HUES48 (cell line): ENCODE results near the gene KIFBP.

ENCODE experiments used
- H3K27ac ChIP-seq: one replicate; pipeline ENCODE4 v1.7.0; 2013; ENCODE audit warnings: low read depth, low read length, inconsistent platforms
- H3K27me3 ChIP-seq: 2 replicates; pipeline ENCODE4 v1.6.1; 2013; ENCODE audit warnings: mild to moderate bottlenecking, low read length; ENCODE audit not compliant: control insufficient read depth, insufficient read depth
- H3K36me3 ChIP-seq: 2 replicates; pipeline ENCODE4 v1.6.1; 2013; ENCODE audit warnings: low read length; ENCODE audit not compliant: control insufficient read depth, insufficient read depth
- H3K4me1 ChIP-seq: 2 replicates; pipeline ENCODE4 v1.6.1; 2013; ENCODE audit warnings: mild to moderate bottlenecking, low read length; ENCODE audit not compliant: control insufficient read depth, insufficient read depth
- H3K4me3 ChIP-seq: 2 replicates; pipeline ENCODE4 v1.5.1; 2013; ENCODE audit warnings: mild to moderate bottlenecking, low read depth, low read length
- H3K9ac ChIP-seq: 2 replicates; pipeline ENCODE4 v1.6.1; 2013; ENCODE audit warnings: mild to moderate bottlenecking, low read depth, low read length, moderate library complexity
- H3K9me3 ChIP-seq: 2 replicates; pipeline ENCODE4 v1.6.1; 2013; ENCODE audit warnings: low read length; ENCODE audit not compliant: control insufficient read depth, insufficient read depth

KIFBP gene

DNA sequence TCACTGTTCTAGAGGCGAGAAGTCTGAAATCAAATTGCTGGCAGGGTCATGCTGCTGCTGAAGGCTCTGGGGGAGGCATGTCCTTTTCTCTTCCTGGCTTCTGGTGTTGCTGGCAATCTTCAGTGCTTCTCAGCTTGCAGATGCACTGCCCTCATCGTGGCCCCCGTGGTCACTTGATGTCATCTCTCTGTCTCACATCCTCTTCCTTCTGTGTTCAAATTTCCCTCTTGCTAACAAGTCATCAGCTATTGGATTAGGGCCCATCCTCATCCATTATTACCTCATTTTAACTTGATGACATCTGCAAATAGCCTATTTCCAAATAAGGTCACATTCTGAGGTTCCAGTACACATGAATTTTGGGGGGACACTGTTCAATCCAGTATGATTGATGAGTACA is 62.7 kb downstream of the KIFBP start:
- Histone ChIP-seq H3K9ac (no peak overlapping the region), H3K4me3 (no peak overlapping the region), H3K9me3 (no peaks in the 10 kb centered on the region), H3K27me3 (no peaks in the 10 kb centered on the region), H3K4me1 (peaks cover 14% of the 10 kb centered on the region), H3K27ac (no peak overlapping the region), H3K36me3 (no peaks in the 10 kb centered on the region)

- Histone ChIP-seq H3K4me3 (no peak overlapping the region), H3K27me3 (no peaks in the 10 kb centered on the region), H3K9ac (peak overlapping the region; percentile 18; the same call in 1 of the 2 replicates), H3K9me3 (no peaks in the 10 kb centered on the region), H3K36me3 (no peaks in the 10 kb centered on the region), H3K4me1 (peaks cover 14% of the 10 kb centered on the region), H3K27ac (no peak overlapping the region)
Observed at GRCh38 chr10:69051710-69052487, 63.3 kb downstream of the KIFBP start.

- H3K4me1 ChIP-seq: peaks cover 16% of the 10 kb centered on the region
Observed at GRCh38 chr10:69052736-69053135, 64.1 kb downstream of the KIFBP start.

GRCh38 chr10:69055241-69055640 is 66.6 kb downstream of the KIFBP start:
- peaks cover 16% of the 10 kb centered on the region for H3K4me1 ChIP-seq
- H3K36me3 ChIP-seq: no peaks in the 10 kb centered on the region
- no peaks in the 10 kb centered on the region for H3K27me3 ChIP-seq
- no peak overlapping the region for H3K4me3 ChIP-seq
- H3K27ac ChIP-seq: no peak overlapping the region
- H3K9ac ChIP-seq: no peak overlapping the region
- H3K9me3 ChIP-seq: no peaks in the 10 kb centered on the region

More at GRCh38 chr10:69052736-69053135, 64.1 kb downstream of the KIFBP start:
- Histone ChIP-seq H3K27ac (no peak overlapping the region), H3K27me3 (no peaks in the 10 kb centered on the region), H3K9me3 (no peaks in the 10 kb centered on the region), H3K4me3 (no peak overlapping the region), H3K36me3 (no peaks in the 10 kb centered on the region), H3K9ac (no peak overlapping the region)

DNA sequence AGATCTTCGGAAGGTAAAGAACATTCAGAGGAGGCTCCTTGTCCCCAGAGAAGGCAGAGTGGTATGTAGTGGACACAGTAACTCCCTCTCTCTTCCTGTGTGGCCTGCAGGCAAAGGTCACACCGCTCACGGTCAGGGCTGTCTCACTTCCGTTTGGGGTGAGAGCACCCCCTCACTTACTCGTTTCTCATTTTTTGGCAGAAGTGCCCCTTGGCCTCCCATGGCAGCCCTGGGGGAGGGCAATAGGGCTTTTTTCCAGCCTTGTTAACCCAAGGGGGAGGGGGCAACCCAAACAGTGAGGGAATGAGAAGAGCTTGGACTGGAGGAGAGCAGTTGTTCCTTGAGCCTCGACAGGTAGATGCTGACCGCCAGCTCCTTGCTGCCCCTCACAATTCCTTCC is 67.5 kb downstream of the KIFBP start:
- no peaks in the 10 kb centered on the region for H3K9me3 ChIP-seq
- no peak overlapping the region for H3K4me3 ChIP-seq
- H3K27ac ChIP-seq: no peak overlapping the region
- H3K36me3 ChIP-seq: no peaks in the 10 kb centered on the region
- no peaks in the 10 kb centered on the region for H3K27me3 ChIP-seq
- no peak overlapping the region for H3K9ac ChIP-seq
- peaks cover 16% of the 10 kb centered on the region for H3K4me1 ChIP-seq

DNA sequence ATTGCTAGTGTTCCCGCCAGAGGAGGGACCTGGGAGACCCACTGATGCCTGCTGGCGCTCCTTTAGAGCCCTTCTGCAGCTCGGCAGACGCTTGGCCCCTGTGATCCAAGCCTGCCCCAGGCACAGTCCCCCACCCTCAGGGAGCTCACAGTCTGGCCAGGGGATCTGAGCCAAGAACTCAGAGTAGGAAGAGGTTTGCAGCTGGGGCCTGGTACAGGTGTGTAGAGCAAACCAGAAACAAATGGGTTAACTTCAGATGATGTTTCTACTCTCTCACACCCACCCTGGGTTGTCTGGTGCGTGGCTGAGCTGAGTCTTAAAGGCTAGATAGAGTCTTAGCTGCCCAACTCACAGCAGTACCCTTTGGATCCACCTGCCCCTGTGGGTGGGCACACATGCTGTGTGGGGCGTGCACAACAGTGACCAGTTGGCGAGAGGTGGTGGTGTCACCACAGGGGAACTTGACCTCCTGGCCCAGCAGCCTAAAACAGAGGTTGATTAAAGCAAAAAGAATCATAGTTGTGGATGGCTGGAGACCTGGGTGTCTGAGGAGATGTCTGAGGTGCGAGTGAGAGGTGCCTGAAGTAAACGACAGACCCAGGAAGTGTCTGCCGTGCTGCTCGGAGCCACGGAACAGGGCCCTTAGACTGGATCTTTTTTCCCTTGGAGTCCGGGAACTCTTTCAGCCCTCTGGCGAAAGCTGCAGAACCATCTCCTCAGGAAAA is 68.1 kb downstream of the KIFBP start:
- Histone ChIP-seq H3K27ac (no peak overlapping the region), H3K9ac (no peak overlapping the region)

GRCh38 chr10:69057261-69057950 is 68.8 kb downstream of the KIFBP start:
- H3K9ac ChIP-seq: no peak overlapping the region
- H3K4me3 ChIP-seq: no peak overlapping the region
- peaks cover 8% of the 10 kb centered on the region for H3K4me1 ChIP-seq
- no peaks in the 10 kb centered on the region for H3K36me3 ChIP-seq
- H3K27ac ChIP-seq: no peak overlapping the region
- no peaks in the 10 kb centered on the region for H3K27me3 ChIP-seq
- H3K9me3 ChIP-seq: no peaks in the 10 kb centered on the region

More for the DNA sequence above, 68.1 kb downstream of the KIFBP start:
- Histone ChIP-seq H3K36me3 (no peaks in the 10 kb centered on the region), H3K4me3 (no peak overlapping the region), H3K4me1 (peaks cover 15% of the 10 kb centered on the region), H3K9me3 (no peaks in the 10 kb centered on the region), H3K27me3 (no peaks in the 10 kb centered on the region)

DNA sequence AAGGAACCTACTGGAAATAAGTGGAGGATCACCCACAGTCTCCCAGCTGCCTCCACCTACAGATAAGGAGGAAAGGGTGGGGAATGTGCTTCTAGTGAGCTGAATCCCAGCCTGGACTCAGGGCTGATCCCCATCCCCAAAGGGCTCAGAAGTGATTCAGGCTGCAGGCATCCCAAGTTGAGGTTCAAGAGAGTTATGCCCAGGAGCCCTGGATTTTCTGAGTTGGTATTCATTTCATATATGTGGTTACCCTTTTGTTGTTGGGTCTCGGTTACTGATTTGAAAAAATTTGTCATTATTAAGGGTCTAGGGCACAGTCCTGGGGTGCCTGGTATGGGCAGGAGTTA is 69.3 kb downstream of the KIFBP start:
- Histone ChIP-seq H3K4me3 (no peak overlapping the region), H3K9me3 (no peaks in the 10 kb centered on the region), H3K27me3 (no peaks in the 10 kb centered on the region), H3K27ac (no peak overlapping the region), H3K9ac (no peak overlapping the region), H3K36me3 (no peaks in the 10 kb centered on the region), H3K4me1 (peaks cover 3% of the 10 kb centered on the region; the same call in 1 of the 2 replicates)

DNA sequence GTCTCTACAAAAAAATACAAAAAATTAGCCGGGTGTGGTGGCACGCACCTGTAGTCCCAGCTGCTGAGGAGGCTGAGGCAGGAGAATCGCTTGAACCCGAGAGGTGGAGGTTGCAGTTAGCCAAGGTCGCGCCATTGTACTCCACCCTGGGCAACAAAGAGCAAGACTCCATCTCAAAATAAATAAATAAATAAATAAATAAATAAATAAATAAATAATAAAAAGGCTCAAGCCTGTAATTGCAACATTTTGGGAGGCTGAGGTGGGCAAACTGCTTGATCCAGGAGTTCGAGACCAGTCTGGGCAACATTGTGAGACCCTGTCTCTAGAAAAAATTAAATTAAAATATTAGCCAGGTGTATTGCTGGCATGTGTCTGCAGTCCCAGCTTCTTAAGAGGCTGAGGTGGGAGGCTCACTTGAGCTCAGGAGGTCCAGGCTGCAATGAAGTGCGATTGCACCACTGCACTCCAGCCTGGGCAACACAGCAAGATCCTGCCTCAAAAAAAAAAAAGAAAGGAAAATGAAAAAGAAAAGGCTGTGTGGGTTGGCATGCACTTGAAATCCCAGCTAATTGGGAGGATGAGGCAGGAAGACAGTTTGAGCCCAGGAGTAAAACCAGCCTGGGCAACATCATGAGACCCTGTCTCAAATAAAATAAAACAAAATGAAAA is 71.7 kb downstream of the KIFBP start:
- Histone ChIP-seq H3K4me3 (no peak overlapping the region), H3K4me1 (0 out of 2 replicates have a peak, but pooled peaks cover 3% of the 10 kb centered on the region), H3K9me3 (no peaks in the 10 kb centered on the region), H3K36me3 (no peaks in the 10 kb centered on the region), H3K27me3 (no peaks in the 10 kb centered on the region), H3K27ac (no peak overlapping the region), H3K9ac (no peak overlapping the region)

GRCh38 chr10:69061305-69062161 is 72.9 kb downstream of the KIFBP start:
- Histone ChIP-seq H3K9me3 (no peaks in the 10 kb centered on the region), H3K27ac (no peak overlapping the region), H3K4me1 (0 out of 2 replicates have a peak, but pooled peaks cover 3% of the 10 kb centered on the region), H3K9ac (no peak overlapping the region), H3K27me3 (no peaks in the 10 kb centered on the region), H3K4me3 (no peak overlapping the region), H3K36me3 (no peaks in the 10 kb centered on the region)
